GM21786 (cell line): ENCODE results near the gene UBE2K.
"Not testable (repeated sequence)": the region's sequence is repeated elsewhere in the genome, so short reads cannot be mapped to it uniquely, and the experiment has no call there.

Experiments used
- ATAC-seq: cut with Tn5 transposase; IDR thresholded peaks from one replicate; pipeline ENCODE4 v1.9.1; 2021; ENCODE audit not compliant: unreplicated experiment

Gene UBE2K

DNA sequence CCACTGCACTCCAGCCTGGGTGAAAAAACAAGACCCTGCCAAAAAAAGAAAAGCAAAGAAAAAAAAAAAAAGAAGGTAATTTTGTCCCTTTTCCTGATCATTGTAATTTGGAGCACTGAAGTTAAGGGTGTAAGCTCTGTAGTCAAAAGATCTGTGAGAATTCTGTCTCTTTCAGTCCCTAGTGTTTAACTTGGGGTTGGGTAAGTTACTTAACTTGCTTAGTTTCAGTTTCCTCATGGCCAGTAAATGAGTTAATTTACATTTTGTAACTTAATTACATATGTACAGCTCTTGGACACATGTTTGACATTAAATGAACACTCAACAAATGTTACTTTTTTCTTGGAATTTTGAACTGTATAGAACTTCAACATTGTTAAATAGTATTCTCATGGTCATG is 10.9 kb upstream of the UBE2K start:
- ATAC-seq, result no peak

DNA sequence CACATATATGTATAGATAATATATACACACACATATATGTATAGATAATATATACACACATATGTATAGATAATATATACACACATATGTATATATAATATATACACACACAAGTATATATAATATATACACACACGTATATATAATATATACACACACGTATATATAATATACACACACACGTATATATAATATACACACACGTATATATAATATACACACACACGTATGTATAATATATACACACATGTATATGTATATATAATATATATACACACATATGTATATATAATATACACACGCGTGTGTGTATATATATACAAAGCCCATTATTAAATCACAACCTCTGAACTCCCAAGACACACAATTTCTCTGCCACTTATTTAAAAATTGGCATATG is 8.0 kb upstream of the UBE2K start:
- ATAC-seq, result no peak

DNA sequence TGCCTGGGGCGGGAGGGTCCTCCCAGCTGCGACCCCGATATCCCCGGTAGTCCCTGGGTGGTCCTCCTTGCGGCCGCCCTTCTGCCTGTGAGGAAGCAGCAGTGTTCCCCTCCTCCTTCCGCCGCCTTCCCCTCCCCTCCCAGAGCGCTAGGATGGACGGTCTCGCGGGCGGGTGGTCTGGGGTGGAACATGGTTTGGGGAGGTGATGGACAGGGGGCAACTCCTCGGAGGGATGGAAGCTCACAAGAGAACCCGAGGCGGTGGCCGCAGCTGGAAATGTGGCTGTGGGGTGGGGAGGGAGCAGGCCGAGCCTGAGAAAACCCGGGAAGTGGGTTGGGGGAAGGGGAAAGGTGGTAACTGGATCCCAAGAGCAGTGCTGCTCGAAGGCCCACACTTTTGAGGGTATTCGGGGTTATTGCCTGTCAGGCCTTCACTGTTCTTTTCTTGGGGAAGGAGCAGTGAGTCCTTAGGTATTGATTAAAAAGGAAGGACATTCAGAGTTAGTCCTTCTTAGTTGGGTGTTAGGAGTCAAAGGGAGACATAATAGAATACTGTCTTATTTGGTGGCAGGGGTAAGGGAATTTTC is 581 bp downstream of the UBE2K start:
- ATAC-seq, result peak; percentile 25

DNA sequence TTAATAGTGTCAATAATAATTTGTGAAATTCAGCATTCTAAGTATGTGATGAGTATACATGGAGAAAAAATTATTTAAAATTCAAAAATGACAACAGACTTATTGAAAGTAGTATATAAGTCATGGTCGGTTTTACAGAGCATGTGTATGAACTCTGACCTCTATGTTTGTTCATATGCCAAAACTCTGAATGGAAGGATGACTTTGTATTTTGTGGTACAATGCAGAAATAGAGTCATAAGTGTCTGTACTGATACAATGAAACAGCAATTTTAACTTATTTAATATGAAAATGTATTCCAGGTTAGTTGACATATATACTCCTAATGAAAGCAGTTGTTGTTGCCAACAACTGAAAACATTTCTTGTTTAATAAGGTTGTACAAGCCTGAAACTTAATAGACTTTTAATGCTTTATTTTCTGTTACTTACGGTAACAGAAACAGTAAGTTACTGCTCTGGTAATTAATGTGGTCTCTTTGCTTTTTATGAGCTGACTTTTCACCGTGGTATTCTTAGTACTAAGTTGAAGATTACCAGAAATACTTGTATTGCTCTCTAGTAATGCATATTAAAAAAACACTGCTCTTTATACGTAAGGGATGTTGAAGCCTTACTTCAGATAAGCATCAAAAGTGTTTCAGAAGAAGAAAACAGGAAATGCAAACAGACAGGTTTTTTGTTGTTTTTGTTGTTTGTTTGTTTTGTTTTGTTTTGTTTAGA is 1.9 kb downstream of the UBE2K start:
- ATAC-seq, result no peak

DNA sequence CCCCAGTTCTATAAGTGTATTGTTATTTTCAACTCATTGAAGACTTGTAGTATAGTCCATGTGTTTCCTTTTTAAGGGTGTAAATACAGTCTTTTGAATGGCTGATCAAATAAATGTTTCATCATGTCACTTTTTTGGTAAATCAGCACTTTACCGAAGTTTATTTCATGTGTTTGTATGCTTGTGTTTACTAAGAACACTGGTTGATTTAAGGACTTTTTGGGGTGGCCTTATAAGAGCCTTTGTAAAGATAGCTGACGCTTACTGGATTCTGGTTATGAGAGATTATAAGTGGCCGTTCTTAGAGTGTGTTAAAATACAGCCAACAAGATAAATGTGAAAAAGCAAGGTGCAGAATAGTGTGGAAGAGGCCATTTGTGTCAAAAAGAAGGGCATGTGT is 2.6 kb downstream of the UBE2K start:
- ATAC-seq, result no peak

DNA sequence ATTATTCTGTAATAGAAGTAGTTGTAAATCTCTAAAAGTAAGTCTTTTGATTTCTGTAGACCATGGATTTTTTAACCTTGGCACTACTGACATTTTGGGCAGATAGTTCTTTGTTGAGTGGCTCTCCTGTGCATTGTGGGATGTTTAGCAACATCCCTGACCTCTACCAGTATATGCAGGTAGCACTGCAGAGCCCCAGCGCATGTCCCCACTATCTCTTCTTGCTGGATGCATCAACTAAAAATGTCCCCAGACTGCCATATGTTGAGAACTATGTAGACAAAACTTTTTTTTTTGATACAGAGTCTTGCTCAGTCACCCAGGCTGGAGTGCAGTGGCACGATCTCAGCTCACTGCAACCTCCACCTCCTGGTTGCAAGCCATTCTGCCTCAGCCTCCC is 4.8 kb downstream of the UBE2K start:
- ATAC-seq, result no peak

DNA sequence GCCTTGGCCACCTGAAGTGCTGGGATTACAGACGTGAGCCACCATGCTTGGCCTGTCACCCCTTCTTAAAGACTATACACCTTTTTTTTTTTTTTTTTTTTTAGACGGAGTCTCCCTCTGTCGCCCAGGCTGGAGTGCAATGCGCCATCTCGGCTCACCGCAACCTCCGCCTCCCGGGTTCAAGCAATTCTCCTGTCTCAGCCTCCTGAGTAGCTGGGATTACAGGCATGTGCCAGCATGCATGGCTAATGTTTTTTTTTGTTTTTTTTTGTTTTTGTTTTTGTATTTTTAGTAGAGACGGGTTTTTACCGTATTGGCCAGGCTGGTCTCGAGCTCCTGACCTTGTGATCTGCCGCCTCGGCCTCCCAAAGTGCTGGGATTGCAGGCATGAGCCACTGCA is 6.9 kb downstream of the UBE2K start:
- ATAC-seq, result not testable (repeated sequence)

DNA sequence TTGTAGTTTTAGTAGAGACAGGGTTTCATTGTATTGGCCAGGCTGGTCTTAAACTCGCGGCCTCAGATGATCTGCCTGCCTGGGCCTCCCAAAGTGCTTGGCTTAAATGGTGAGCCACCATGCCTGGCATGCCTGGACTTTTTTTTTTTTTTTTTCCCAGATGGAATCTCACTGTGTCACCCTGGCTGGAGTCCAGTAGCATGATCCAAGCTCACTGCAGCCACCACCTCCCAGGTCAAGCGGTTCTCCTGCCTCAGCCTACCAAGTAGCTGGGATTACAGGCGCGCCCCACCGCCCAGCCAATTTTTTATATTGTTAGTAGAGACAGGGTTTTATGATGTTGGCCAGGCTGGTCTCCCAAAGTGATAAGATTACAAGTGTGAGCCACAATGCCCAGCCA is 8.4 kb downstream of the UBE2K start:
- no peak for ATAC-seq

DNA sequence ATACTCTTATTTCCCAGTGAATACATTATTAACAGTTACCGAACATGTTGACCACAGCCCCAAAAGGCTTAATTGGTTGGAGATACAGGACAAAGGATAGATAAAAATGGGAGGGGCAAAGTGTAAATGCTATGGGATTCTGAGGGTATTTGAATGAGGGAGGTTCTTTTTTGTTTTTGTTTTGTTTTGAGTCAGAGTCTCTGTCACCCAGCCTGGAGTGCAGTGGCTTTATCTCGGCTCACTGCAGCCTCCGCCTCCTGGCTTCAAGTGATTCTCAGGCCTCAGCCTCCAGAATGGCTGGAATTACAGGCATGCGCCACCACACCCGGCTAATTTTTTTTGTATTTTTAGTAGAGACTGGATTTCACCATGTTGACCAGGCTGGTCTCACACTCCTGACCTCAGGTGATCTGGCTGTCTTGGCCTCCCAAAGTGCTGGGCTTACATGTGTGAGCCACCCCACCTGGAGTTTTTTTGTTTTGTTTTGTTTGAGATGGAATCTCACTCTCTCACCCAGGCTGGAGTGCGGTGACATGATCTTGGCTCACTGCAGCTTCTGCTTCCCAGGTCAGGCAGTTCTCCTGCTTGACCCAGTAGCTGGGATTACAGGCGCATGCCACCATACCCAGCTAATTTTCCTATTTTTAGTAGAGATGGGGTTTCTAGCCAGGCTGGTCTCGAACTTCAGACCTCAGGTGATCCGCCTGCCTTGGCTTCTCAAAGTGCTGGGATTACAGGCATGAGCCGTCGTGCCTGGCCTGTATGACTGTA is 9.0 kb downstream of the UBE2K start:
- ATAC-seq, result no peak

DNA sequence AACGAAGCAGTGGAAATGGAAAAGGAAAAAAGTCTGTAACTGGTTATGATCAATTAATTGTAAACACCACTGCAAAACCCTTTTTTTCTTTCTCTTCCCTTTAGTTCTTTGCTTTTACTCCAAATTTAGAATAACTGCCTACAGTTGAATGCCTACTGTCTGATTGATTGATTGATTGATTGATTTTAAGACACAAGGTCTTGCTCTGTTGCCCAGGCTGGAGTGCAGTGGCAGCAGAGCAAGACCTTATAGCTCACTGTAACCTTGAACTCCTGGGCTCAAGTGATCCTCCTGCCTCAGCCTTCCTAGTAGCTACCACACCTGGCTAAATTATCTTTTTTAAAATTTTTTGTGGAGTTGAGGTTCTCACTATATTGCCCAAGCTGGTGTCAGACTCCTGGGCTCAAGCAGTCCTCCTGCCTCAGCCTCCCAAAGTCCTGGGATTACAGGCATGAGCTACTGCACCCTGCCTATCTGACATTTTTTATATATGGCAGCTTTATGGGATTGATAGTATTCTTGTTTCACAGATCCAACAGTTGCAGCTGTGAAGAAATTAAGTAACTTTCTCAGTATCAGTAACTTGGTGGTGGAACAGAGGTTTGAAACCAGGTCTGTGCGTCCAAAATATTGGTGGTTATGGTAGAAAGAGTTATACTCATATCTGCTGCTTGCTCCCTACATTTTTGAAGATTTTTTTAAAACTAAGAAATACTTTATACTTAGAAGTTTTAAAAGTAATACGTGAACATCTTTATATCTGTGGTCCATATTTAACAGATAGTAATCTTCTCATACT is 12.4 kb downstream of the UBE2K start:
- peak; percentile 55 for ATAC-seq

DNA sequence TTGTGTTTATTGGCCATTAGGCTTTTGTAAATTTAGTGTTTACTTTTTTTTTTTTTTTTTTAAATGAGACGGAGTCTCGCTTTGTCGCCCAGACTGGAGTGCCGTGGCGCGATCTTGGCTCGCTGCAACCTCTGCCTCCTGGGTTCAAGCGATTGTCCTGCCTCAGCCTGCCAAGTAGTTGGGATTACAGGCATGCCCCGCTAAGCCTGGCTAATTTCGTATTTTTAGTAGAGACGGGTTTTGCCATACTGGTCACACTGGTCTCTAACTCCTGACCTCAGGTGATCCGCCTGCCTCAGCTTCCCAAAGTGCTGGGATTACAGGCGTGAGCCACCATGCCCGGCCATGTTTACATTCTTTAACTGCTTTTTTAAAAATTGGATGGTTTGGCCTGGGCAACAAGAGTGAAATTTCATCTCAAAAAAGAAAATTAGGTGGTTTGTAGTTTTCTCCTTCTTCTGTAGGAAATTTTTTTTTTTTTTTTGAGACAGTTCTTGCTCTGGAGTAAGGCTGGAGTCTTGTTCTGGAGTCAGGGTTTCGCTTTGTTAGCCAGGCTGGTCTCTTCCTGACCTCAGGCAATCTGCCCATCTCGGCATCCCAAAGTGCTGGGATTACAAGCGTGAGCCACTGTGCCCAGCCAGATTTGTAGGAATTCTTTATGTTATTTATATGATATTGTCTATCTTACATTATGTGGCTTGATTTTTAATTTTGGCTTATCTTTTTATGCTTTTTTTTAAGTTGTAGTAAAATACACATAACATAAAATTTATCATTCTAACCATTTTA is 15.1 kb downstream of the UBE2K start:
- ATAC-seq, result no peak

DNA sequence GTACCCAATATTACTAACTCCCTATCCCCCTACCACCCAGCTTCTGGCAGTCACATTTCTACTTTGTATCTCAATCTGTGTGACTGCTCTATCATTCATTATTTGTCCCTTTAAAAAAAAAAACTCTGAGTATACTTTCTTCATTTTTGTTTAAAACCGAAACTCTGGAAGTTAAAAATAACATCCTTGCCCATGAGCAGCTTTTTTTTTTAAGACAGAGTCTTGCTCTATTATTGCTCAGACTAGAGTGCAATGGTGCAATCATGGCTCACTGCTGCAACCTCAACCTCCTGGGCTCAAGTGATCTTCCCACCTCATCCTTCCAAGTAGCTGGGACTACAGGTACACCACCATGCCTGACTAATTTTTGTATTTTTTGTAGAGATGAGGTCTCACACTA is 15.8 kb downstream of the UBE2K start:
- ATAC-seq, result peak; percentile 43

DNA sequence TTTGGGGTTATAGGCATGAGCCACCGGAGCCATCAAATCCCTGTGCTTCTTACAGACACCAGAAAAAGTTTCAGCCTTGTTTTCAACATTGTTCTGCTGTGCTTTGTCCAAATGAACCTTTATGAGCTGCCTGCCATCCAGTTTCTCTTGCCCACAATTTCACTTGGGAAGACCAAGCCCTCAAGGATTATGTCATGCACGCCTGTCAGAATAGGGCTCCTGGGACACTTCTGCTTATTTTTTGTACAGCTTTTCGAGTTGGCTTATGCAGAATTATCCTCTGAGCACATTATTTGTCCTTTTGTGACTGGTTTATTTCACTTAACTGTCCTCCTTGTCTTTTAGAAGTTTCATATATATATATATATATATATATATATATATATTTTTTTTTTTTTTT is 16.2 kb downstream of the UBE2K start:
- ATAC-seq, result no peak

DNA sequence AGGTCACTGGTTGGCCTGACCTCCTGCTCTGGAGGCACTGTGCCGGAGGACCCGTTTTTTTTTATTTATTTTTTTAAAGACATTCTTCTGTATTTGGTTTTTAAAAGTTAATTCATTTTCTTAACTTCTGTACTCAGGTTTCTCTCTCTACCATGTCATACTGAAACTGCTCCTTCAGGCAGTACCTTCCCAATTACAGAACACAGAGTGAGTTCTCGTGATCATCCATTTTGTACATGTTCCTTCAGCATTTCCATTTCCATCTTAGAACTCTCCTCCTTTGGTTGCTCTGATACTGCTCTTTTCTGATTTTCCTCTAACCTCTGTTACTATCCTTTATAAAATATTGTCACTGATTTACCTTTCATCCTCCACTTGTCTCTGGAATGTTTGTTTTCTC is 17.9 kb downstream of the UBE2K start:
- no peak for ATAC-seq

DNA sequence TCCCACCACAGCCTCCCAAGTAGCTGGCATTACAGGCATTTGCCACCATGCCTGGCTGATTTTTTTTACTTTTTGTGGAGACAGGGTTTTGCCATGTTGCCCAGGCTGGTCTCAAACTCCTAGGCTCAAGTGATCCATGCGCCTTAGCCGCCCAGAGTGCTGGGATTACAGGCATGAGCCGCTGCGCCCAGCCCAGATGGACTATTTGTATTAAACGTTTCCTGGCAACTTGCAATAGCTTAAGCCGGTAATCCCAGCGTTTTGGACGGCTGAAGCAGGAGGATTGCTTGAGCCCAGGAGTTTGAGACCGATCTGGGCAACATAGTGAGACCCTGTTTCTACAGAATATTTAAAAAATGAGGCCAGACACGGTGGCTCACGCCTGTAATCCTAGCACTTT is 18.4 kb downstream of the UBE2K start:
- no peak for ATAC-seq

DNA sequence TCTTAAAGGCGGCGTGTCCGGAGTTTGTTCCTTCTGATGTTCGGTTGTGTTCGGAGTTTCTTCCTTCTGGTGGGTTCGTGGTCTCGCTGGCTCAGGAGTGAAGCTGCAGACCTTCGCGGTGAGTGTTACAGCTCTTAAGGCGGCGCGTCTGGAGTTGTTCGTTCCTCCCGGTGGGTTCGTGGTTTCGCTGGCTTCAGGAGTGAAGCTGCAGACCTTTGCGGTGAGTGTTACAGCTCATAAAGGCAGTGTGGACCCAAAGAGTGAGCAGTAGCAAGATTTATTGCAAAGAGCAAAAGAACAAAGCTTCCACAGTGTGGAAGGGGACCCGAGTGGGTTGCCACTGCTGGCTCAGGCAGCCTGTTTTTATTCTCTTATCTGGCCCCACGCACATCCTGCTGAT is 19.8 kb downstream of the UBE2K start:
- ATAC-seq, result not testable (repeated sequence)

DNA sequence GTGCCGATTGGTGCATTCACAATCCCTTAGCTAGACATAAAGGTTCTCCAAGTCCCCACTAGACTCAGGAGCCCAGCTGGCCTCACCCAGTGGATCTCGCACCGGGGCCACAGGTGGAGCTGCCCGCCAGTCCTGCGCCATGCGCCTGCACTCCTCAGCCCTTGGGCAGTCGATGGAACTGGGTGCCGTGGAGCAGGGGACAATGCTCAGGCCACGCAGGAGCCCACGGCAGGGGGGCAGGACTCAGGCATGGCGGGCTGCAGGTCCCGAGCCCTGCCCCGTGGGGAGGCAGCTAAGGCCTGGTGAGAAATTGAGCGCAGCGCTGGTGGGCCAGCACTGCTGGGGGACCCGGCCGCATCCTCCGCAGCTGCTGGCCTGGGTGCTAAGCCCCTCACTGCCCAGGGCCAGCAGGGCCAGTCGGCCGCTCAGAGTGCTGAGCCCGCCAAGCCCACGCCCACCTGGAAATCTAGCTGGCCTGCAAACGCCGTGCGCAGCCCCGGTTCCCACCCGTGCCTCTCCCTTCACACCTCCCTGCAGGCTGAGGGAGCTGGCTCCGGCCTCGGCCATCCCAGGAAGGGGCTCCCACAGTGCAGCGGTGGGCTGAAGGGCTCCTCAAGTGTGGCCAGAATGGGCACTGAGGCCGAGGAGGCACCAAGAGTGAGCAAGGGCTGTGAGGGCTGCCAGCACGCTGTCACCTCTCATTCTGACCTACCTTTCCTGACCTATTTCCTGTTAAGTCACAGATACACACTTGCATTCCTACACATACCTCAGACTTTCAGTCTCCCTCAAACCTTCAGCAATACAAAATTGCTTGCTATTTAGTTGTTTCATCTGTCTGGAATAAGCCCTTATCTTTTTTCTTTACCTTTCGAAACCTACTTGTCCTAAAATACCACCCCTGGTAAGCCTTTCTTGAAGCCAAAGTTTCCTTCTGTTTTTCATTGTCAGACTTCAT is 20.7 kb downstream of the UBE2K start:
- no peak for ATAC-seq

DNA sequence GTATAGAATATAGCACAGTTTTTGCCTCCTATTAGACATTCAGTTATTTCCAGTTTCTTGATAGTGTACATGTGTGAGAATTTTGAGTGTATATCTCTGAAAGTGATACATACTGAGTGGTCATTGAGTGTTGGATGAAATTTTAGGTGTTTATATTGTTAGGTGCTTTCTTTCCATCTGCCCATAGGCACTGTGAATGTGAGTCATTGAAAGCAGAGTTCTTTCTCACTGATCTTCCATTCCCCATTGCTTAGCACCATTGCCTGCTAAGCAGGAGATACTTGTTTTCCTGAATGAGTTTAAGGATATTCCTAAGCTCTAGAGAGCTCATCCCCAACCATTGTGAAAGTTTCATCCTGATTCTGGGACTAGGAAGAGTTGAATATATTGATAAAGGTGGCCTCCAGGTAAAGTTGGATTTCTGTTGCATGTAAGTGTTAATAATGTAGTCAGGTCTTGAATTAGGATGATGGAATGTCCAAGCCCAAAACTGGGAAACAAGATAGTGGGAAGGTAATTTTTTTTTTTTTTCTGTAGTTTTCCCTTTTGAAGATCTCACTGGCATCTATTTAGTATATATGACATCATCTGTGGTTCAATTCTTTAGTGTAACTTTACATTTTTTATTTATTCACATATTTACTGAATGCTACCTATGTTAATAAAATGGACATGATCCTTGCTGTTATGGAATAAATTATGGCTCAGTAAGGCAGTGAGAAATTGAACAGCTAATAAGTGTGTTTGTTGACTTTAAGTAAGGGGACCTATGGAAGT is 22.1 kb downstream of the UBE2K start:
- no peak for ATAC-seq

DNA sequence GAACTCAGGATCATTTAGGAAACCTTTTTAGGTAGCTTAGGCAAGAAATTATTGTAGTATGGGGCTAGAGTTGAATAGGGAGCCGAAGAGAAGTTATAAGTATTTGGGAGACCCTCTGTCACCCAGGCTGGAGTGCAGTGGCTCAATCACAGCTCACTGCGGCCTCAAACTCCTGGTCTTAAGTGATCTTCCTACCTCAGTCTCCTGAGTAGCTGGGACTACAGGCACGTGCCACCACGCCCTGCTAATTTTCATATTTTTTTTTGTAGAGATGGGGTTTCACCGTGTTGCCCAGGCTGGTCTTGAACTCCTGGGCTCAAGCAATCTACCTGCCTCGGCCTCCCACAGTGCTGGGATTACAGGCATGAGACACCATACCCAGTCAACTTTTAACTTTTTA is 23.3 kb downstream of the UBE2K start:
- ATAC-seq, result not testable (repeated sequence)
